Stimulated activated CD8-positive, alpha-beta memory T cell treated with anti-CD3 and anti-CD28 coated beads, Interleukin-15, amount 100 ng/mL, for 24 hours (primary cell): ENCODE measurements around the gene ANTXR1.

Experiments
- DNase-seq: peaks from one replicate; pipeline ENCODE4 v3.0.0-alpha.2; 2020; ENCODE audit warnings: low read depth

The ANTXR1 gene

DNA sequence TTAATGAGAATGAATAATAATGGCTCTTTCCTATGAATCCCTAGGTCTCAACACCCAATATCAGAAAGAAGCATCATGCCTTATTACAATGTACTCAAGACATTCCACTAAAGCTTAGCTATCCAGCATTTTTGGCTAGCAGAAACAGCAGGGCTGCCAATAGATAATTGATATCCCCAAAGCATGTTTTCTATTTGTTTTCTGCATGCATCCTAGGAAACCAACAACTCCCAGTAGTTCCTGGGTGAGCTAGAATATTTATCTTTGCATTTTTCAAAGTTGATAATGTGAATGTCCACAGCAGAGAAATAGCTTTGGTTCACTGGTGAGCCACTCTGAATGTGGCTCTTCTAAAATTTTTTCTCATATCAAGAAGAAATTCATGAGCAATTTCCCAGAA is 5.8 kb upstream of the ANTXR1 start:
- no peak for DNase-seq

DNA sequence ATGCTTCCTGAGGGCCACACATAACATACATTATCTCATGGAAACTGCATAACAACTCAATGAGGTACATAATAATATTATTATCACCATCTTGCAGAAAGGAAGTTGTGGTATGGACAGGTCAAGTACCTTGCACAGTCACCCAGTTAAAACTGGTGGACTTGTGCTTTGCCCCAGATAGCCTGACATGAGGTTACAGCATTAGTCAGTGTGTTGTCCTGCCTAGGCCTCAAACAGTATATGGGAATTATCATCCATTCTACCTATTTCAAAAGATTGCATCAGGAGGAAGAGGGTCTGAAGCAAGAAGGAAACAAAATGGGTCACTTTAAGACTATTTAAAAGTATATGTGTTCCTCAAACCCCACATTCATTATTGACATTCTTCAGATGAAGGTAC is 5.4 kb upstream of the ANTXR1 start:
- DNase-seq, result no peak

DNA sequence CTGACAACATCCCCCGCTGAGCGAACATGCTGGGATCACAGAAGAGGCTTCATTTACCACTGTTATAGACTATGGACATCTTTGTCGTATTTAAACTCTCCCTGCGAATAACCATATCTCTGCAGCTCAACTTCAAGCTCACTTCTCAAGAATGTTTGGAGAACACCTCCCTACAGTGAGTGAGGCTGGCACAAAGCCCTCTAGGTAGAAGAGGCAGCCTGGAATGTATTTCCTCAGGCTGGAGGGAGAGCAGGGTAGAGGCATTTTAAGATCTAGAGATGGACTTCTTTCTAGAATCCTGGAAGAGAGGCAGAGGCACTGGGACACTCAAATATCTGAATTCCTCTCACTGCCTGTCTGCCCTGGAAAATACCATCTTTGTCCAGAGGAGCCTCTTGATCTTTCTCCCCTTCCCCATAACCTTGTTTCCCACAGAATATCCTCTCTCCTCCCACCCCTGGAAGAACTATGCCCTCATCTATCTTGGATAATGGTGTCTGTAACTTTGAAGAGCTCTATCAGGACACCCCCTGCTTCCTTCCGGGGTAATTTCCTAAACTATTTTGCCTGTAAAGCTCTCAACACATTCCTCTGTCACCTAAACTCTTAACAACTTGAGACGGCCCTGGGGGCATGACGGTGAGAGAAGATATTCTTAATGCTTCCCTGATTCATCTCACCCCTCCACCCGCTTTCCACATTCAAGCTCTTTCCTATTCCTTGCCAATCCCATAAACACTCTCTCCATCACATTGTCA is 2.4 kb upstream of the ANTXR1 start:
- DNase-seq, result no peak

DNA sequence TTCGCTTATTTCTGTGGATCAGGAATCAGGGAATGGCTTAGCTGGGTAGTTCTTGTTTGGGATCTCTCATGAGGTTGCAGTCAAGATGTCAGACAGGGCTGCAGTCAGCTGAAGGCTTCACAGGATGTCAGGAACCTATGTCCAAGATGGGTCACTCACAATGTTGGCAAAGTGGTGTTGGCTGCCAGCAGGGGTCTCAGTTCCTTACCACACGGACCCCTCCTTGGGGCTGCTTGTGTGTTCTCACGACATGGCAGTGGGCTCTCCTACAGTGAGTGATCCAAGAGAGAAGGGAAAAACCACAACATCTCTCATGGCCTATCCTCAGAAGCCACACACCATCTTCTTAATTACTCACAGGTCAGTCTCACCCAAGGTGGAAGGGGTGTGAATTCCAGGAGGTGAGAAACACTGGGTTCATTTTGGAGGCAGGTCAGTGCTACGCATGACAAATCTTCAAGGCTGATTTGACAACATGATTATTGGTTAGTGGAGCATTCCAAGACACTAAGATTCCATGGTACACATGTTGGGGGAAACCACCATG is 1.3 kb upstream of the ANTXR1 start:
- no peak for DNase-seq

DNA sequence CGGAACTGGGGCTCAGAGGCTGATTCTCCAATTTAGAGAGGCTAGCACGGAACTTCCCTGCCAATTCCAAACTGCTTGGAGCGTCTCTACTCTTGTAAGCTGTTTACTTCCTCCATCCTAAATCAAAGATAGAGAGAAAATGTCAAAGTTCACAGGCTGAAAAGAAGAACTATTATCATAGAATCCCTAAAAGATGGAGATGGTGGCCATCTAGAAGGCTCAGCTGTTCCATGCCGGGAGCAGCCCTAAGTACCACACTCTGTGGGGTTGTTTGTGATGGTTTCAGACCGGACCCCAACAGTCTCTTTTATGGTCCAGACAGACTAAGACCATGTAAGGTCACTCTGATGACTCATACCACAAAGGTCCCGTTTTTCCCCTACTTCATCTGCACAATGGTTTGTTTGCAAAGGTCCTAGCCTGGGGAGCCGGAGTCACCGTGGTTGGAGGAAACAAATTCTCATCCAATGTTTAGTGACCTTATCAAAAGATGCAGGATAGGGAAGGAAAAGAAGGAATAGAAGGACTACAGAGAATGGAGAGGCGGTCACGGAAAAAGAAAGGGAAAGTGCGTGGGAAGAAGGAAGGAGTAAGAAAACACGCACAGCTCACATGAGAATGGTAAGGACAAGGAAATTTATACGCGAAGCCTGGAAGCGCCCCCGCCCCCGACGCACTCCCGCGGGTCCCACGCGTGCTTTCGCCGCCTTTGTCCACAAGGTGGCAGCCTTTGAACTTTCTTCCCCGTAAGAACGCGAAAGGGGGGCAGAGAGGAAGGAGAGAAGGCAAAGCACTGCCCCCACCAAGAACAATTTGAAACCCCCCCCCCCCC is 453 bp upstream of the ANTXR1 start:
- no peak for DNase-seq

DNA sequence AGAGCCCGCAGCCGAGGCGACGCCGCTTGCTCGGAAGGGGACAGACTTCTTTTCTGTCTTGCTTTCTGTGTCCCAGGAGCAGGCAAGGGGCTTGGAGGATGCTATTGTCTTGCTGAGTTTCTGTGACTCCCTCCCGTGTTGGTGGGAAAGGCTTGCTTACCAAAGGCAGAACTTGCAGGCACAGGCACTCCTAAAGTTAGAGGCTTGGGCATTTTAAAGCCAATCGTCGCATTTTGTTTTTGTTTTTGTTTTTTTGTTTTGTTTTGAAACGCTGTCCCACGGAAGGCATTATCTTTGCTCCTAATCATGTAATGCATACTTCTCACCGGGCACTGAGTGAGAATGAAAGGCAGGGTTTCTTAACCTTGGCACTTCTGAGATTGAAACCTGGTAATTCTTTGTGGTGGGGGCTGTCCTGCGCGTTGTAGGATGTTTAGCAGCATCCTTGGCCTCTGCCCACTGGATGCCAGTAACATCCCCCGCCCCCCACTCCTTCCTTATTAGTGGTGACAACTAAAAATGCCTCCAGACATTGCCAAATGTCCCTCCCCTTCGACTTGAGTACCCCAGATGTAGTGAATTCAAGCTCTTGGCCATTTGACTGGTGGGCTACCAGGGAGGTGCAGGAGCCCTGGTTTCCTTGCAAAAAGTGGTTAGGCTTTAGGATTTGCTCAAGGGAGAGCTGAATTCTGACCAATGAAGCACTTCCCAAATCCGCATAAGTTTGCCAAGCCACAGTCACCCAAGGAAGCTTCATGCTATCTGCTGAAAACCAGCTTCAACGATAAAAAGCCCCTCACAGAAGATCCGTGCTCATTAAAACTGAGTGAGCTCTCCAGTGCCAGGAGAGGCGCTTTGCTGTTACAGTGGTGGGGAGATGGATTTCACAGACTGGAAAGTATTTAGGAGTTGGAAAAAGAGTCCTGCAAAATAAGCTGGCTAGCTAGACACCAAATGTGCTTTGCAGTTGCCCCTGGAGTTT is 1.2 kb downstream of the ANTXR1 start:
- DNase-seq, result no peak

DNA sequence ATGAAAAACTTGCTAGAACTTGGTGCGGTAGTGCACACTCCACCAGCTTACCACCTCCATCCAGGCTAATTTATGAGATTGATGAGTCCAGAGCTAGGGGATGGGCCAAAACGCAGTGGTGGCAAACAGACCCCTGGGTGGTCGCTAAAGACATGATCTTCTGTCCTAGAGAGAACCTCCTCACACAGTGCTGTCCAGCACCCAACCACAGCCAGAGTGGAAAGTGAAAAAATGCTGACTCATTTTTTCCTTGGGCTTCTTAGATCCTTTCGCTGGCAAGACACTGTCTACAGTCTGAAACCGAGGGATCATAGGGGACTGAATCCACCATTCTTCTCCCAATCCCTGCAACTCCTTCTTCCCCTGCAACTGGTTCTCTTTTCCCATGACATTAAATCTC is 4.1 kb downstream of the ANTXR1 start:
- no peak for DNase-seq

DNA sequence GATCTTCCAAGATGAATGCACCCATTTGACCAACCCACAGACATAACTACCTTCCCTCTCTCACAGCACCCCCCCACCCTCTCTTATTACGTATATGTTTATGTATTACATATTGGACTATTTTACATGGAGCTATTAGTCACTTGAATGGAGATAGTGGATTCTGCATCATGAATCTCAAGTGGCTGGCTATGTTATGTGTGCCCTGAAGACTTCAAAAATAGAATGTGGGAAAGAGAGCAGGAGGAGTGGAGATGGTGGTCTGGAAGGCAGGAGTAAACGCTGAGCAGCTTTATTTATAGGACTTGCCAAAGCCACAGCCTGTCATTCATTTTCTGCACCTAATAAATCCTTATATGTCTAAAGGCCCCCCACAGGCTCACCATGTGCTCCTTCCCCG is 4.9 kb downstream of the ANTXR1 start:
- DNase-seq, result no peak

DNA sequence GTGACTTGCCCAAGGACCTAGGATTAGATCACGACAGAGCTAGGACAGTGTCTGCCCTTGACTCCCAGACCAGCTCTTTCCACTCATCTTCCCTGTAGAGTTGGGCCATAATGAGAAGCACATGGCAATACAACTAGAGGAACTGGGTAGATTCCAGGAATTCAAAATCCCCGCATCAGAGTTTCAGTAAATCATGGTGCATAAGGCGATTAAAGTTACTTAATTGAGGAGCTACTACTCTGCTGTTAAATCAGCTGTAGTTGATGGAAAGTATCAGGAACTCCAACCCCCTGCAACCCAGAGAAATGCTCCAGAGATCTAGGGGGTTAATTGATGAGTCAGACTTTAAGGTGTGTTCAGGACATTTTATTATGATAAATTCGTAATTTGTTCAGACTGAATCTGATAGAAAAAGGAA is 5.7 kb downstream of the ANTXR1 start:
- no peak for DNase-seq

DNA sequence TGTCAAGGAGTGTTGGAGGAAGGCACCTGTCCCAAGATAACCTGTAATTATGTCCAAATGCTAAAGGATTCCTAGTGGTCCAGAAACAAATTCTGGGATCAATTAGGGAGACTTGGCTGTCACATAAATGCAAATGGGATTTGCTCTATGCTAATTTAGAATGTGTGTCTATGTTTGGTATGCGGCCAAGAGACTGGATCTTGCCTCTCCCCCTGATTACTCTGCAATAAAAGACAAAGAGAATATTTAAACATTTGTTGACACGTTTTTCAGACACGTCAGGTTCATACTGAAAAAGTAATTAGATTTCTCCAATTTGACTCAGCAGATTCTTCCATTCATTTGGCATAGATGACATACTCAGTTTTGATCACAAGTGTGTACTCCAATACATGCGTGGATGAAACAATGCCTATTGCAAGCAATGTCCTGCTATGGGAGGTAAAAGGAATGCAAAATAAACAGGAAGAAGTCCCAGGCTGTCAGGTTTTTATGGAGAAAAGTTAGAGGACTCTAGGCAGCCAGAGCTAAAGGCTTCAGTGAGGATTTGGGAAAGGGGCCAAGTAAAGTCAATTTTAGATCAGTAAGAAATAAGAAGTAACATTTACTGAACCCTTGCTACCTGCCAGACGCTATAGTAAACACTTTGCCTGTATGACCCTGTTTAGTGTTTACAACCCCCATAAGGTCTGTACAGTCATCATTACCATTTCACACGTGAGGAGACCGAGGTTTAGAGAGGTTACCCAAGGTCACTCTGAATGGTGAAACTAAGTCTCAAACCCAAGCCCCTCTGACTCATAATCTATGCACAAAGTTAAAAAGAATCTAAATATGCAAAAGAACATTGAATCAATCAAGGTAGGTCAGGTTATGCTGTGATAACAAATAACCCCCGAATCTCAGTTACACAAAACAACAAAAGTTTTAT is 7.8 kb downstream of the ANTXR1 start:
- no peak for DNase-seq

DNA sequence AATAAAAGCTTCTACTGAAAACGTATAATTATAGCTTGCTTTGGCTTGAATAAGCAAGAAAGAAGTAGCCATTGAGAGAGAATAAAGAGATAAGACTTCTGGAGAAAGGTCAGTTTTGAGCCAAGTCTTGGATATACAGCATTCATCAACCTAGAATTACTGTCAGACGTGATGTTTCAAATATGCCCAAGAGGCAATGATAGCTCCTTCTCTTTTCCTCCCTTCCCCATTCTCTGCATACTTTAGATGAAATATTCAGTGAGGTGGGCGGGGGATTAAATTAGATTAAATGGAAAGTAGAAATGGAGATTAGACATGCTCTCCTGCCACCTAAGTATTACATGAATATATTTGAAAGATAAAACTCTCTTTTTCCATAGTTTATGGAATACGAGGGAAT is 8.7 kb downstream of the ANTXR1 start:
- DNase-seq, result no peak

DNA sequence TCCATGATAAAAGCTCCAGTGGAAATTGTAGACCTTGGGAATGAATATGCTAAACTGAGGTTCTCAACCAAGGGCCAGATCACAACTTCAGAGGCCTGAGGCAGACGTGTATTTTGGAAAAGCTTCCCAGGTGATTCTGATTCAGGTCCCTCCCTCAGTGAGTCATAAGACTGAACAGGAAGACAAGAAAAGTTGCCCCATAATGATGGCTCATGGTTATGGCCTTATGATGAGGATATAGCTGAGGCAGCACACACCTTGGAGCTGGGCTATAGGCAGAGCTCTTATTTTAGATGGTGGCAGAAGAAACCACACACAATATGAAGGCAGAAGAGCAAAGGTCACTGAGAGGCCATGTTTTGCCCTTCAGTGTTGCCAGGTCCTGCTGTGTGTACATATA is 9.6 kb downstream of the ANTXR1 start:
- no peak for DNase-seq

DNA sequence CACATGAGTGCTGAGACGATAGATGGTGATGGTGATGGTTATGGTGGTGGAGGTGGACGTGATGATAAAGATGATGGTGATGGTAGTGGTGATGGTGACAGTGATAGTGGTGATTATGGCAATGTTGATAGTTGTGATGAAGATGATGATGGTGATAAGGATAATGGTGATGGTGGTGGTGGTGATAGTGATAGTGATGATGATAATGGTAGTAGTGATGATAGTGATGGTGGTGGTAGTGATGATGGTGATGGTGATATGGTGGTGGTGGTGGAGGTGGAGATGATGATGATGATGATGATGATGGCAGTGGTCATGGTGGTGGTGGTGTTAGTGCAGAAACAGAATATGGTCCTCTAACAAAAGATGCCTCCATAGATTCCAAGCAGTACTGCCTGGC is 10.3 kb downstream of the ANTXR1 start:
- DNase-seq, result no peak

DNA sequence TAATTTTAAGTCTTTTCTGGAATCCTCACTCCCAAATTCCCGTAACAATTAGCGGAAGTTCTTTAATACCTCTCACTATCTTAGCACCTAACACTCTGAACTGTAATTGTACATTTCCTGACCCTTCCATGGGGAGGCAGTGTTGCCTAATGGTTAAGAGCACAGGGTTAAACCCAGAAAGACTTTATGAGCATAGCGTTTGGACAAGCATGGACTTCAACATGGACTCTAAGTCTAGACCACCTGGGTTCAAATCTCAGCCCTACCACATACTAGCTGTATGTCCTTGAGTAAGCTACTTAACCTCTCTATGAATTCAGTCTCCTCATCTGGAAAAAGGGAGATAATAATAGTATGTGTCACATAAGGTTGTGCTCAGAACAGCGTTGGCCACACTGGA is 13.0 kb downstream of the ANTXR1 start:
- DNase-seq, result no peak

DNA sequence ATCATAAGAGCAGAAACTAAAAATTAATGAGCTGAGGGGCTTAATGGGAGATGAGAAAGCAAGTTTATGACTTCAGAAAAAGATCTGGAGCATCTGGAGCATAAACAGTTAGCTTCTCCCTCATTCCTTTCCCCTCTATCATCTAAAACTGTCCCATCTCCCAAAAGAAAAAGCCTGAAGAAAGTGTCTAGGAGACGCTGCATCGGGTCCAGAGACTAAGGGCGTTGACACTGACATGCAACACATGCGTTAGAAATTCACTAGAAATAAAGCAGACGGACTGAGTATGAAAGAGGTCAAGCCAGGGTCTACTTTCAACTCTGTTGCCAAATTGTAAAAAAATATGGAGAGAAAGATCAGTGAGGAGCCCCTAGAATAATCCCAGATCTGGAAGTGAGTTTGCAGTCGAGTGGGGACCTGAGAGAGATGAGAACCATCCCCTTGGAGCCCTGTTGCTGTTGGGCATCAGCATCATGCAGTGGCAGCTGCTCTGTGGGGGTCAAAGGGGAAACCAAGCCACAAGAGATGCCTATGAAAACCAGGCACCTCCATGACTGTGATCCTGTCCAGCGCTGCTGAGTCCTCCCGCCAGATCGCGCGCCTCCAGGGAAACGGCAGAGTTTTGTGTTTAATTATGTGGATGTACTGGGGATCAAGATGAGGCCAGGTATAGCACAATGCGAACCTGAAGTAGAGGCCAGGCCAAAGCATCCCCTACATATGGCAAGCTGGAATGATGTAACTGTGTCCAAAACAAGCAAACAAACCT is 13.9 kb downstream of the ANTXR1 start:
- DNase-seq, result no peak

DNA sequence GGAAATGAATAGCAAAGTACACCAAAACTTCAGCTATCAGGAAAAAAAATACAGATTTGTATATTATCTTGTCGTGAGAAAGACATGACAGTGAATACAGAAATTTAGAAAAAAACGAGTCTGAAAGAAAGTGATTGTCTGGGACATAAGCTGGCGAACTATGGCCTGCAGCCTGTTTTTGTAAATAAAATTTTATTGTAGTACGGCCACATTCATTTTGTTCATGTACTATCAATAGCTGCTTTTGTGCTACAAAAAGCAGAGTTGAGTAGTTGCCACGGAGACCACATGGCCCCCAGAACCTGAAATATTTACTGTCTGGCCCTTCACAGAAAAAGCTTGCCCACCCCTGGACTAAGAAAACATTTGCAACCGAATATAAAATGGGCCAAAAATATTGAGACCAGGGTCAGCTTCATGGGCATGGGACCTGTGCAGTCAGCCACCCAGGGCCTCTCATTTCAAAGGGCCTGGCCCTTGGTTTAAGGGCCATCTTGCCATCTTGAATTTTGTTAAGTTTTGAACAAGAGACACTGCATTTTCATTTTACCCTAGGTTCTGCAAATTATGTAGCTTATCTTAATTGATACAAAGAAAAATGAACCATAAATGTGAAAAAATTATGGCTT is 17.9 kb downstream of the ANTXR1 start:
- no peak for DNase-seq

DNA sequence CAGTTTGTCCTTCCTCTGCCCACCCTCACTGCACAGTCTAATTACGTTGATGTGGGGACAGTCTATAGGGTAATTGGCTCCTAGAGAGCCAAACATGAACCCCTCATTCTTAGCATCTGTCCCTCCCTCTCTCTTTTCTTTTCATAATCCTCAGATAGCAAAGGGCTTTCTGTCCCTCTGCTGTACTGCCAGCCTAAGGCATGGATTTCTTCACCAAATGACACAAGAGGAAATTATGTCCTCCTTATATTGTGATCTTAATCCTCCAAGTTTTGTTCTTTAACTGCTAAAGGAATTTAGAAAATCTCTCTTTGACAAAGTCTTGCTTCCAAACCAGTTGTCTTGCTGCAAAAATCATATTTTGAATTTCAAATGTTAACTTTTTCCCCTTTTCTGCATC is 18.5 kb downstream of the ANTXR1 start:
- no peak for DNase-seq

DNA sequence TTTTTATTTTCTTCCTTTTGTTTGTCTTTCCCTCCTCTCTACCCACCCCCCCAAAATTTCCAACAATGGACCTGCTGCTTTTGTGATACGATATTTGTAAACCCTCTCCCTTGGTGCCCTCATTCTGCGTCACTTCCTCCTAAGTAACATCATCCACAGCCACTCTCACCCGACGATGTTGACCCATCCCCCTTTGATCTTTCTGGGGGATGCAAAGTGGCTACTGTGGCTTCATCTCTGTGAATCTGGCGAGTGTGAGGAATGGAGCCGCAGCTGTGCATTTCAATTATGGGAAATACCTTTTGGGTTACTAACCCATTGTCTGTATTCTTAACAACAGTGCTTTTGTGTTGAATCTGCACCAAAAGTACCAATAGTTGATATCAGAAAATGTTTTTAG is 19.4 kb downstream of the ANTXR1 start:
- DNase-seq, result no peak

DNA sequence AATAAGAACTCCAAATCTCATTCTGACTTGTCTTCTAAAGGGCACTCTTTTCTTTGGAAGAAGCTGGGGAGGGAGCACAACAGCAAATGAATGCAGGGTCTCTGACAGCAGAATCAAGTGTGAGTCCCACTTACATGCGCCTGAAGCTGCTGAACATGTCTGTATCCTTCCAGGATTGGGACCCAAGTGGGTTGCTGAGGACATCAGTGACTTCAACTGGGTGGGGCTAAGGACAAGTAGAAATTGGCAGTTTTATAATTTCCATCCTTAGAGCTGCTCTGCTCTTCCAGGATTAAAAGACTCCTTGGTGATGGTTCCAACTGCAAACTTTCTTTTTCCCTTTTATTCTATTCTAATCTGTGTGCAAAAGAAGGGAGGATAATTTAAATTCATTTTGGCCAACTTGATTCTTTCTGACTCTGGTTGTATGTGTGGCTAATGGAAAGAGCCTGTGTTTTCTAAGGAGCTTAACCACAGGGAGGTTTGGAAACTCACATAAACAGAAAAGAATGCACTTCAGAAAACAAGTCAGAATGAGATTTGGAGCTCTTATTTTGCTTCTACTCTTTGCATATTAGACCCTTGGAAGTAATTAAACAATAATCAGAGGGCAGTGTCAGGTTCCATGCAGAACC is 20.6 kb downstream of the ANTXR1 start:
- DNase-seq, result no peak
